Measurements from ENCODE around the gene MAP3K1.
"Not testable (repeated sequence)": the region's sequence is repeated elsewhere in the genome, so short reads cannot be mapped to it uniquely, and the experiment has no call there.

The MAP3K1 gene

DNA sequence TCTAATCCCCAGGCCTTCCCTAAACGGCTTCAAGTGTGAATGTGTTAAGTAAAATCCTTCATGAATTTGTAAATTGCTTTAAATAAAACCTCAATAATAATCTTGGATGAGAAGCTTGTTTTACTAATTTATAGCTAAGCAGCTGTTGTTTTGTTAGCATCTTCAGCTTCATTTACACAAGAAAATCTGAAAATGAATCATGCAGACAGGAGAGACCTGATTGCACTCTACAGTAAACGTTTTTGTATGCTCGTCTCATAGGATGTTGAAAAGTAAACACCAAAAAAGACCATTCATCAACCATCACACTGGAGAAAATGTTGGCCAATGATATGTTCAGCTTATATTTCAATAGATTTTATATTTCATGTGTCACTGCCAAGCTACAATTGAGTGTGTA, 40.4 kb upstream of the MAP3K1 start:
- H3K9me3 ChIP-seq (ENCODE audit: control insufficient read depth, low read length), result no peaks in the 10 kb centered on the region
- H3K23ac ChIP-seq (ENCODE audit: low read length in 2 of 2), result no peak overlapping the region
- no CpG with 5 or more reads among the region's 3 CpGs for WGBS
- H2BK15ac ChIP-seq (ENCODE audit: low read depth, poor library complexity, severe bottlenecking), result no peak overlapping the region
- no peak overlapping the region for H2BK5ac ChIP-seq (ENCODE audit: low read depth, low read length, poor library complexity, severe bottlenecking)
- no peak for DNase-seq
- H3K4me1 ChIP-seq (ENCODE audit: control insufficient read depth, insufficient read depth, low read depth, low read length), result no peaks in the 10 kb centered on the region
- H2BK12ac ChIP-seq (ENCODE audit: low read length in 2 of 2), result no peak overlapping the region
- no peak overlapping the region for H3K18ac ChIP-seq (ENCODE audit: low read depth in 1 of 2, low read length in 2 of 2)
- H4K8ac ChIP-seq (ENCODE audit: low read length), result no peak overlapping the region
- H3K79me1 ChIP-seq (replicated peaks; ENCODE audit: low read length, poor library complexity, severe bottlenecking), result no peaks in the 10 kb centered on the region
- H4K91ac ChIP-seq (ENCODE audit: low read length), result no peak overlapping the region
- H3K27ac ChIP-seq (ENCODE audit: low read length, poor library complexity, severe bottlenecking), result no peak overlapping the region
- no peak overlapping the region for H3K4me2 ChIP-seq (ENCODE audit: low read length, poor library complexity, severe bottlenecking)
- no peaks in the 10 kb centered on the region for H3K36me3 ChIP-seq (ENCODE audit: control insufficient read depth in 1 of 2, insufficient read depth in 2 of 2, low read depth in 1 of 2, low read length in 2 of 2)
- no peak overlapping the region for H3K4me3 ChIP-seq (ENCODE audit: insufficient read depth in 1 of 2, low read depth in 1 of 2, low read length in 2 of 2)
- no peak overlapping the region for H3K14ac ChIP-seq (ENCODE audit: low read length in 2 of 2)
- no peak overlapping the region for H3K9ac ChIP-seq (ENCODE audit: low read length)
- H3K27me3 ChIP-seq (ENCODE audit: control insufficient read depth in 1 of 2, insufficient read depth in 1 of 2, low read length in 2 of 2), result no peaks in the 10 kb centered on the region
- H2AK5ac ChIP-seq (ENCODE audit: low read length, severe bottlenecking), result no peak overlapping the region
- H2BK120ac ChIP-seq (ENCODE audit: low read depth, low read length), result no peak overlapping the region
- no peak overlapping the region for H2AFZ ChIP-seq (ENCODE audit: low read depth, low read length)
- H3K4ac ChIP-seq (ENCODE audit: low read depth in 1 of 2, low read length in 2 of 2), result no peak overlapping the region

DNA sequence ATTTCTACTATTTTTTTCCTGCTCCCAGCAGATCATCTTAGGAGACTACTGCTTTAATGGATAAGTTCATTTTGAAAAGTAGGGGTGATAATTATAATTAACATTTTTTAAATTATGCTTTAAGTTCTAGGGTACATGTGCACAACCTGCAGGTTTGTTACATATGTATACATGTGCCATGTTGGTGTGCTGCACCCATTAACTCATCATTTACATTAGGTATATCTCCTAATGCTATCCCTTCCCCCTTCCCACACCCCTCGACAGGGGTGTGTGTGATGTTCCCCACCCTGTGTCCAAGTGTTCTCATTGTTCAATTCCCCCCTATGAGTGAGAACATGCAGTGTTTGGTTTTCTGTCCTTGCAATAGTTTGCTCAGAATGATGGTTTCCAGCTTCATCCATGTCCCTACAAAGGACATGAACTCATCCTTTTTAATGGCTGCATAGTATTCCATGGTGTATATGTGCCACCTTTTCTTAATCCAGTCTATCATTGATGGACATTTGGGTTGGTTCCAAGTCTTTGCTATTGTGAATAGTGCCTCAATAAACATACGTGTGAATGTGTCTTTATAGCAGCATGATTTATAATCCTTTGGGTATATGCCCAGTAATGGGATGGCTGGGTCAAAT, 39.0 kb upstream of the MAP3K1 start:
- not testable (repeated sequence) for H2AFZ ChIP-seq (ENCODE audit: low read depth, low read length); H4K91ac ChIP-seq (ENCODE audit: low read length); H3K4me3 ChIP-seq (ENCODE audit: insufficient read depth in 1 of 2, low read depth in 1 of 2, low read length in 2 of 2); H3K27ac ChIP-seq (ENCODE audit: low read length, poor library complexity, severe bottlenecking); H2BK5ac ChIP-seq (ENCODE audit: low read depth, low read length, poor library complexity, severe bottlenecking); H3K4me1 ChIP-seq (ENCODE audit: control insufficient read depth, insufficient read depth, low read depth, low read length); H3K9me3 ChIP-seq (ENCODE audit: control insufficient read depth, low read length); H3K79me1 ChIP-seq (replicated peaks; ENCODE audit: low read length, poor library complexity, severe bottlenecking); H2AK5ac ChIP-seq (ENCODE audit: low read length, severe bottlenecking); H3K23ac ChIP-seq (ENCODE audit: low read length in 2 of 2); H2BK15ac ChIP-seq (ENCODE audit: low read depth, poor library complexity, severe bottlenecking); H3K27me3 ChIP-seq (ENCODE audit: control insufficient read depth in 1 of 2, insufficient read depth in 1 of 2, low read length in 2 of 2); DNase-seq; H3K9ac ChIP-seq (ENCODE audit: low read length); H2BK12ac ChIP-seq (ENCODE audit: low read length in 2 of 2); H3K36me3 ChIP-seq (ENCODE audit: control insufficient read depth in 1 of 2, insufficient read depth in 2 of 2, low read depth in 1 of 2, low read length in 2 of 2); H3K14ac ChIP-seq (ENCODE audit: low read length in 2 of 2); H3K18ac ChIP-seq (ENCODE audit: low read depth in 1 of 2, low read length in 2 of 2); H4K8ac ChIP-seq (ENCODE audit: low read length); H2BK120ac ChIP-seq (ENCODE audit: low read depth, low read length); H3K4me2 ChIP-seq (ENCODE audit: low read length, poor library complexity, severe bottlenecking); H3K4ac ChIP-seq (ENCODE audit: low read depth in 1 of 2, low read length in 2 of 2)
- 87% methylated on average over 1 of the region's 2 CpGs for WGBS

DNA sequence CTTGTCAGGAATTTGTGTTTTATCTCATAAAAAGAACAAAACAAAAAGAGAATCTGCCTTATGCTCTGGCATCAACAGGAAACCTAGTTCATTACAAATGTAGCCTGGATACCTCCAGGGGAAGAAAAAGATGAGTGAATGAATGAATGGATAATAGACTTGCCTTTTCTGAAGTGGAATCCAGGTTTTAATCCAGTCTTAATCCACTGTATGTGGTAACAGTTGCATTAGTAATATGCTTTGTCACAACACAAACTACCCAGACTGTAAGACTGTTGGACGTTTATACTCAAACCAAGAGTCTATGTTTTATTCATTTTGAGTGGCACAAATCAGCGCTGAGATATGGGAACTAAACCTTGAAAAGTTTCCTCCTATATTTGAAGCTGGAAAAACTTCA, 32.1 kb upstream of the MAP3K1 start:
- Histone ChIP-seq H3K9me3 (ENCODE audit: control insufficient read depth, low read length) (no peaks in the 10 kb centered on the region), H2AFZ (ENCODE audit: low read depth, low read length) (no peak overlapping the region), H3K4me3 (ENCODE audit: insufficient read depth in 1 of 2, low read depth in 1 of 2, low read length in 2 of 2) (no peak overlapping the region), H3K9ac (ENCODE audit: low read length) (no peak overlapping the region), H3K36me3 (ENCODE audit: control insufficient read depth in 1 of 2, insufficient read depth in 2 of 2, low read depth in 1 of 2, low read length in 2 of 2) (no peaks in the 10 kb centered on the region), H2BK120ac (ENCODE audit: low read depth, low read length) (no peak overlapping the region), H2BK5ac (ENCODE audit: low read depth, low read length, poor library complexity, severe bottlenecking) (no peak overlapping the region), H3K27me3 (ENCODE audit: control insufficient read depth in 1 of 2, insufficient read depth in 1 of 2, low read length in 2 of 2) (no peaks in the 10 kb centered on the region), H2BK15ac (ENCODE audit: low read depth, poor library complexity, severe bottlenecking) (no peak overlapping the region), H3K4me2 (ENCODE audit: low read length, poor library complexity, severe bottlenecking) (no peak overlapping the region), H3K4me1 (ENCODE audit: control insufficient read depth, insufficient read depth, low read depth, low read length) (no peaks in the 10 kb centered on the region), H2BK12ac (ENCODE audit: low read length in 2 of 2) (no peak overlapping the region), H3K14ac (ENCODE audit: low read length in 2 of 2) (no peak overlapping the region), H3K4ac (ENCODE audit: low read depth in 1 of 2, low read length in 2 of 2) (no peak overlapping the region), H3K27ac (ENCODE audit: low read length, poor library complexity, severe bottlenecking) (no peak overlapping the region), H4K8ac (ENCODE audit: low read length) (no peak overlapping the region), H3K18ac (ENCODE audit: low read depth in 1 of 2, low read length in 2 of 2) (no peak overlapping the region), H2AK5ac (ENCODE audit: low read length, severe bottlenecking) (no peak overlapping the region), H3K23ac (ENCODE audit: low read length in 2 of 2) (no peak overlapping the region), H4K91ac (ENCODE audit: low read length) (no peak overlapping the region), H3K79me1 (replicated peaks; ENCODE audit: low read length, poor library complexity, severe bottlenecking) (no peaks in the 10 kb centered on the region)
- DNase-seq, result no peak
- 100% methylated on average over 2 of the region's 2 CpGs for WGBS

DNA sequence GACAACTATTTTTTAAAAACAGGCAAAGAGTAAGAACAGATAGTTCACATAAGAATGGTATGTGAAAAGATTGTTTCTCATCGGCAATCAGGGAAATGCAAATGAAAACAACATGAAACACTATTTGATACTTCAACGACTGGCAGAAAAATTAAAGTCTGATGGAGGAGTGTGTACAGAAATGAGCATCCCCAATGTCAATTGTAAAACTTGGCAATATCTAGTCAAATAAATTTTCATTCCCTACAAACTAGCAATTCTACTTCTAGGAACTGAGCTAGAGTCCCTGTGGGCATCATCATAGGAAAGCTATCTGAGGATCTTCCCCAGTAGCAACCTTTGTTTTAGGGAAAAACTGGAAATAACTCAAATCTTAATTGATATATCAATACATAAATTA, 29.0 kb upstream of the MAP3K1 start:
- Histone ChIP-seq H3K18ac (ENCODE audit: low read depth in 1 of 2, low read length in 2 of 2) (no peak overlapping the region), H3K23ac (ENCODE audit: low read length in 2 of 2) (no peak overlapping the region), H4K8ac (ENCODE audit: low read length) (no peak overlapping the region), H3K4me3 (ENCODE audit: insufficient read depth in 1 of 2, low read depth in 1 of 2, low read length in 2 of 2) (no peak overlapping the region), H3K4me1 (ENCODE audit: control insufficient read depth, insufficient read depth, low read depth, low read length) (no peaks in the 10 kb centered on the region), H3K27me3 (ENCODE audit: control insufficient read depth in 1 of 2, insufficient read depth in 1 of 2, low read length in 2 of 2) (no peaks in the 10 kb centered on the region), H2AFZ (ENCODE audit: low read depth, low read length) (no peak overlapping the region), H3K4ac (ENCODE audit: low read depth in 1 of 2, low read length in 2 of 2) (no peak overlapping the region), H2BK15ac (ENCODE audit: low read depth, poor library complexity, severe bottlenecking) (no peak overlapping the region), H3K27ac (ENCODE audit: low read length, poor library complexity, severe bottlenecking) (no peak overlapping the region), H2BK120ac (ENCODE audit: low read depth, low read length) (no peak overlapping the region), H2BK5ac (ENCODE audit: low read depth, low read length, poor library complexity, severe bottlenecking) (no peak overlapping the region), H3K9ac (ENCODE audit: low read length) (no peak overlapping the region), H3K79me1 (replicated peaks; ENCODE audit: low read length, poor library complexity, severe bottlenecking) (no peaks in the 10 kb centered on the region), H3K14ac (ENCODE audit: low read length in 2 of 2) (no peak overlapping the region), H4K91ac (ENCODE audit: low read length) (no peak overlapping the region), H2BK12ac (ENCODE audit: low read length in 2 of 2) (no peak overlapping the region), H2AK5ac (ENCODE audit: low read length, severe bottlenecking) (no peak overlapping the region), H3K4me2 (ENCODE audit: low read length, poor library complexity, severe bottlenecking) (no peak overlapping the region), H3K9me3 (ENCODE audit: control insufficient read depth, low read length) (no peaks in the 10 kb centered on the region), H3K36me3 (ENCODE audit: control insufficient read depth in 1 of 2, insufficient read depth in 2 of 2, low read depth in 1 of 2, low read length in 2 of 2) (no peaks in the 10 kb centered on the region)
- 100% methylated on average over 1 of the region's 2 CpGs for WGBS
- no peak for DNase-seq
